Fibroblast of mammary gland (primary cell): ENCODE measurements around the gene CCDC152.
"Not testable (repeated sequence)": the region's sequence is repeated elsewhere in the genome, so short reads cannot be mapped to it uniquely, and the experiment has no call there.

Experiments used
- DNase-seq: peaks from one replicate; pipeline ENCODE4 v3.0.0-alpha.2; 2010; ENCODE audit warnings: low read depth
- H3K4me3 ChIP-seq: 2 replicates; pipeline ENCODE4 v1.5.1; 2011; ENCODE audit warnings: low read depth, mild to moderate bottlenecking, low read length, moderate library complexity; ENCODE audit not compliant: control insufficient read depth
- TF ChIP-seq, protein P1 (sequence below): conservative IDR thresholded peaks from 2 replicates; pipeline ENCODE4 v1.5.1; 2011; ENCODE audit warnings: low read depth, low read length, inconsistent platforms; ENCODE audit not compliant: control insufficient read depth, insufficient read depth

The CCDC152 gene, protein sequence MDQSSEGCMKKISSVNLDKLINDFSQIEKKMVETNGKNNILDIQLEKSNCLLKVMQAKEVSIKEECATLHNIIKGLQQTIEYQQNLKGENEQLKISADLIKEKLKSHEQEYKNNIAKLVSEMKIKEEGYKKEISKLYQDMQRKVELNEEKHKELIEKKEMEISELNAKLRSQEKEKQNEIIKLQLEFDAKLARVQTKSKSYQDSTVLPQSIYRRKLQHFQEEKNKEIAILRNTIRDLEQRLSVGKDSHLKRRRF

DNA sequence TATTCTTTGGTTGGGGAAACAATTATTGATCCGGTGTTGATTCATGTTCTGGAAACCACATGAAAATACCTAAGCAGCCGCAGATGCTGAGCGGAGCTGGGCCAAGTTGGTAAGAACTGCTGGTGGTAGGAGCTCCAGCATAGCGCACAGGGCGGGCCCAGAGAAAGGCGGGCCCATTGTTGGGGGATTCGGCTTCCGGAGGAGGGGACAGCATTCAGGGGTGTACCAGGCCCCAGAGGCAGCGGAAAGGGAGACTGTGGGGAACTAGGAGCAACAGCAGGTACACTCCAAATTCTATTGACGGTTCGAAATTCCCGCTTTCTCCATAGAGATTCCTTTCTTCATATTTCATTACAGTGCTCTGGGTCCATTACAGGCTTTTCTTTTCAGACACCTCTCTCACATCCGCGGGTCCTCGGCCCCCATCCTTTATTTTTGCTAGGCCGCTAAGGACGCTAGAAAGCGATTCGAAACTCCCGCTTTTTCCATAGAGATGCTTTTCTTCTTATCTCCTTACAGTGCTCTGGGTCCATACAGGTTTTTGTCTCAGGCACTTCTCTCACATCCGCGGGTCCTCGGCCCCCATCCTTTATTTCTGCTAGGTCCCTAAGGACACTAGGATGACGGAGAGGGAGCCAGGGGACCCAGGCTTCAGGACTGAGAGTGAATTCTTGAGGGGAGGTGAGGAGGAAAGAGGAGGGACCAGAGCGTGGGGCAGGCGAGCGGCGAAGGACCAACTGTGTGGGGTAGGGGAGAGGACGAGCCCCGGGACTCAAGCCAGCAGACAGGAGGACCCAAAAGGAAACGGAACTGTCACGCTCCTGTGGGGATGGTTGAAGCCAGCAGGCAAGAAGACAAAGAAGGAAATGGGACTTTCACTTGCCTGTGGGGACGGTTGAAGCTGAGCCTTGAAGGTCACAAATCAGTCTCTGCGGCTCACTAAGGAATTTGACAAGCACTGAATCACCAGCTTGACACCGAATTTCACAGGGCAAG, at the start of gene CCDC152:
Gene CCDC152 (plus strand): TSS at position 213 of the 996 bp plus-strand sequence. CDS start 2,304 bp downstream, outside the sequence.
- DNase-seq, result peak; percentile 40
- H3K4me3 ChIP-seq, result peak within 1 kb of the TSS; percentile 51
- TF ChIP-seq, protein P1, sequence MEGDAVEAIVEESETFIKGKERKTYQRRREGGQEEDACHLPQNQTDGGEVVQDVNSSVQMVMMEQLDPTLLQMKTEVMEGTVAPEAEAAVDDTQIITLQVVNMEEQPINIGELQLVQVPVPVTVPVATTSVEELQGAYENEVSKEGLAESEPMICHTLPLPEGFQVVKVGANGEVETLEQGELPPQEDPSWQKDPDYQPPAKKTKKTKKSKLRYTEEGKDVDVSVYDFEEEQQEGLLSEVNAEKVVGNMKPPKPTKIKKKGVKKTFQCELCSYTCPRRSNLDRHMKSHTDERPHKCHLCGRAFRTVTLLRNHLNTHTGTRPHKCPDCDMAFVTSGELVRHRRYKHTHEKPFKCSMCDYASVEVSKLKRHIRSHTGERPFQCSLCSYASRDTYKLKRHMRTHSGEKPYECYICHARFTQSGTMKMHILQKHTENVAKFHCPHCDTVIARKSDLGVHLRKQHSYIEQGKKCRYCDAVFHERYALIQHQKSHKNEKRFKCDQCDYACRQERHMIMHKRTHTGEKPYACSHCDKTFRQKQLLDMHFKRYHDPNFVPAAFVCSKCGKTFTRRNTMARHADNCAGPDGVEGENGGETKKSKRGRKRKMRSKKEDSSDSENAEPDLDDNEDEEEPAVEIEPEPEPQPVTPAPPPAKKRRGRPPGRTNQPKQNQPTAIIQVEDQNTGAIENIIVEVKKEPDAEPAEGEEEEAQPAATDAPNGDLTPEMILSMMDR, result no peak

DNA sequence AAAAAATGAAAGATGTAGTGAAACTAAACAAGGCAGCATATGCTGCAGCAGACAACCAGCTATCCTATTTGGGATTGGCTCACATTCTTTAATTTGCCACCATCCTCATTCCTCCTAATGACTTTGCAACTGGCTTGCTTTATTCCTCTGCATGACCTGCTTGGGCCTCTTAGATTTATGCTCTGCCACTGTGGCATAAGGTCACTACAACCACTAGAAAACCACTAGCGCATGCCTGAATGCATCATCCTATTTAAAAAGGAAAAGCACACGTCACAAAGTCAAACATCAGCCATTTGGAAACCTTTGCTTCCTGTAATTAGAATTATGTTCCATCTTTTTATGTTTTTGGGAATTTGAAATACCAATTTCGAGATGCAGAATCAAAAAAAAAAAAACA, 40.8 kb upstream of the CCDC152 start:
- H3K4me3 ChIP-seq, result no peak overlapping the region
- TF ChIP-seq, protein P1, result no peak
- peak; percentile 8 for DNase-seq

DNA sequence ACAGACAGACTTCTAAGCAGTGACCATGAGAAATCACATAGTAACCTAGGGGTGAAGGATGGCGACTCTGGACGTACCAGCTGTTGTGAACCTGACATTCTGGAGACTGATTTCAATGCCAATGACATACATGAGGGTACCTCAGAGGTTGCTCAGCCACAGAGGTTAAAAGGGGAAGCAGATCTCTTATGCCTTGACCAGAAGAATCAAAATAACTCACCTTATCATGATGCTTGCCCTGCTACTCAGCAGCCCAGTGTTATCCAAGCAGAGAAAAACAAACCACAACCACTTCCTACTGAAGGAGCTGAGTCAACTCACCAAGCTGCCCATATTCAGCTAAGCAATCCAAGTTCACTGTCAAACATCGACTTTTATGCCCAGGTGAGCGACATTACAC, 38.0 kb upstream of the CCDC152 start:
- TF ChIP-seq, protein P1, result no peak
- DNase-seq, result peak; percentile 23
- H3K4me3 ChIP-seq, result no peak overlapping the region

DNA sequence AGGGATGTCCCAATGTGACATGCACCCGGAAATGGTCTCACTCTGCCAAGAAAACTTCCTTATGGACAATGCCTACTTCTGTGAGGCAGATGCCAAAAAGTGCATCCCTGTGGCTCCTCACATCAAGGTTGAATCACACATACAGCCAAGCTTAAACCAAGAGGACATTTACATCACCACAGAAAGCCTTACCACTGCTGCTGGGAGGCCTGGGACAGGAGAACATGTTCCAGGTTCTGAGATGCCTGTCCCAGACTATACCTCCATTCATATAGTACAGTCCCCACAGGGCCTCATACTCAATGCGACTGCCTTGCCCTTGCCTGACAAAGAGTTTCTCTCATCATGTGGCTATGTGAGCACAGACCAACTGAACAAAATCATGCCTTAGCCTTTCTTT, 37.6 kb upstream of the CCDC152 start:
- H3K4me3 ChIP-seq, result no peak overlapping the region
- no peak for DNase-seq
- TF ChIP-seq, protein P1, result no peak

DNA sequence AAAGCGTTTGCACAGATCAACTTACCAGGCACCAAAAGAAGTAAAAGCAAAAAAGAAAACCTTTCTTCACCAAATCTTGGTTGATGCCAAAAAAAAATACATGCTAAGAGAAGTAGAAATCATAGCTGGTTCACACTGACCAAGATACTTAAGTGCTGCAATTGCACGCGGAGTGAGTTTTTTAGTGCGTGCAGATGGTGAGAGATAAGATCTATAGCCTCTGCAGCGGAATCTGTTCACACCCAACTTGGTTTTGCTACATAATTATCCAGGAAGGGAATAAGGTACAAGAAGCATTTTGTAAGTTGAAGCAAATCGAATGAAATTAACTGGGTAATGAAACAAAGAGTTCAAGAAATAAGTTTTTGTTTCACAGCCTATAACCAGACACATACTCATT, 36.4 kb upstream of the CCDC152 start:
- no peak for DNase-seq
- no peak overlapping the region for H3K4me3 ChIP-seq
- TF ChIP-seq, protein P1, result no peak

DNA sequence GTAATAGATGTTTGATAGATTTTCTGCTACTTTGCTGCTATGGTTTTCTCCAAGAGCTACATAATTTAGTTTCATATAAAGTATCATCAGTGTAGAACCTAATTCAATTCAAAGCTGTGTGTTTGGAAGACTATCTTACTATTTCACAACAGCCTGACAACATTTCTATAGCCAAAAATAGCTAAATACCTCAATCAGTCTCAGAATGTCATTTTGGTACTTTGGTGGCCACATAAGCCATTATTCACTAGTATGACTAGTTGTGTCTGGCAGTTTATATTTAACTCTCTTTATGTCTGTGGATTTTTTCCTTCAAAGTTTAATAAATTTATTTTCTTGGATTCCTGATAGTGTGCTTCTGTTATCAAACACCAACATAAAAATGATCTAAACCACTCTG, 35.1 kb upstream of the CCDC152 start:
- H3K4me3 ChIP-seq, result no peak overlapping the region
- no peak for DNase-seq
- TF ChIP-seq, protein P1, result no peak

DNA sequence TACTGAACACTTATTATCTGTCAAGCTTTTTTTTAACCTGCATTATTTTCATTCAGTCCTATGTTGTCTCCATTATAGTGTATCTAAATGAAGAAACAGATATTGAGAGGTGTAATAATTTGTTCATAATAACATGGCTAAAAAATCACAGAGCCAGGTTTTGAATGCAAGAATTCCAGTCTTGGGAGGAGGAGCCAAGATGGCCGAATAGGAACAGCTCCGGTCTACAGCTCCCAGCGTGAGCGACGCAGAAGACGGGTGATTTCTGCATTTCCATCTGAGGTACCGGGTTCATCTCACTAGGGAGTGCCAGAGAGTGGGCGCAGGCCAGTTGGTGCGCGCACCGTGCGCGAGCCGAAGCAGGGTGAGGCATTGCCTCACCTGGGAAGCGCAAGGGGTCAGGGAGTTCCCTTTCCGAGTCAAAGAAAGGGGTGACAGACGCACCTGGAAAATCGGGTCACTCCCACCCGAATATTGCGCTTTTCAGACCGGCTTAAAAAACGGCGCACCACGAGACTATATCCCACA, 22.0 kb upstream of the CCDC152 start:
- DNase-seq, H3K4me3 ChIP-seq: not testable (repeated sequence)
